IMR-90 (cell line): ENCODE results near the gene TBCK. TPM values are rescaled to one million over a fixed set of nuclear protein-coding genes. Genes with fewer than 3 reads are reported as not detected.

Experiments
- ATAC-seq: fragments of 200-7000 bp; cut with Tn5 transposase; 2 replicates; pipeline ENCODE4 v1.9.1; 2020; ENCODE audit warnings: low read depth, mild to moderate bottlenecking, moderate library complexity
- BruUV-seq: library from RNA; stranded (reverse); fragments of 400-500 nt; replicated peaks from 2 replicates; lab custom pipeline; 2021; lab: Mats Ljungman, UMichigan
- CTCF ChIA-PET: fragments of 300-600 bp; formaldehyde crosslinking; extraction: SDS; loops from one replicate; lab custom pipeline; 2021; ENCODE audit warnings: antibody characterized with exemption; lab: Yijun Ruan, JAX
- POLR2A ChIA-PET: fragments of 300-600 bp; sonication (Branson Sonifier 250); formaldehyde crosslinking; loops from one replicate; lab custom pipeline; 2022; ENCODE audit warnings: antibody characterized with exemption; ENCODE audit not compliant: unreplicated experiment; lab: Charles Lee
- DNase-seq: peaks from one replicate; pipeline ENCODE4 v3.0.0; 2013
- H2AFZ ChIP-seq: replicated peaks from 2 replicates; pipeline ENCODE3; 2013; ENCODE audit warnings: low read length, mild to moderate bottlenecking; ENCODE audit not compliant: poor library complexity
- H2AK5ac ChIP-seq: 2 replicates; pipeline ENCODE4 v1.6.1; 2013; ENCODE audit warnings: low read depth, low read length, inconsistent platforms
- H2AK9ac ChIP-seq: replicated peaks from 2 replicates; pipeline ENCODE3; 2013; ENCODE audit warnings: mild to moderate bottlenecking, low read depth, low read length, moderate library complexity; ENCODE audit not compliant: poor library complexity
- H2BK120ac ChIP-seq: 2 replicates; pipeline ENCODE4 v1.6.1; 2013; ENCODE audit warnings: low read depth, low read length, inconsistent platforms
- H2BK15ac ChIP-seq: 3 replicates; pipeline ENCODE4 v1.6.1; 2013; ENCODE audit warnings: low read depth, low read length, inconsistent platforms
- H2BK20ac ChIP-seq: 2 replicates; pipeline ENCODE4 v1.6.1; 2013; ENCODE audit warnings: low read depth, mild to moderate bottlenecking, inconsistent platforms, low read length, moderate library complexity
- H2BK5ac ChIP-seq: 2 replicates; pipeline ENCODE4 v1.6.1; 2013; ENCODE audit warnings: mild to moderate bottlenecking, low read depth, low read length, inconsistent platforms; ENCODE audit not compliant: poor library complexity, severe bottlenecking
- H3K14ac ChIP-seq: replicated peaks from 2 replicates; pipeline ENCODE4 v1.6.1; 2013; ENCODE audit warnings: low read depth, low read length, inconsistent platforms
- H3K18ac ChIP-seq: 2 replicates; pipeline ENCODE4 v1.6.1; 2013; ENCODE audit warnings: low read depth, low read length, control low read depth
- H3K23ac ChIP-seq: 2 replicates; pipeline ENCODE4 v1.6.1; 2013; ENCODE audit warnings: low read depth, low read length, inconsistent platforms
- H3K27ac ChIP-seq: 2 replicates; pipeline ENCODE4 v1.5.1; 2013; ENCODE audit warnings: mild to moderate bottlenecking, control low read depth, low read length; ENCODE audit not compliant: insufficient read depth
- H3K27me3 ChIP-seq: 2 replicates; pipeline ENCODE4 v1.6.1; 2013; ENCODE audit warnings: low read length; ENCODE audit not compliant: control insufficient read depth, insufficient read depth
- H3K36me3 ChIP-seq: 2 replicates; pipeline ENCODE4 v1.6.1; 2013; ENCODE audit warnings: low read length, mixed read lengths; ENCODE audit not compliant: control insufficient read depth, insufficient read depth
- H3K4ac ChIP-seq: 2 replicates; pipeline ENCODE4 v1.6.1; 2013; ENCODE audit warnings: low read depth, low read length, inconsistent platforms
- H3K4me1 ChIP-seq: 2 replicates; pipeline ENCODE4 v1.6.1; 2013; ENCODE audit warnings: low read length, mixed read lengths; ENCODE audit not compliant: control insufficient read depth, insufficient read depth
- H3K4me2 ChIP-seq: 2 replicates; pipeline ENCODE4 v1.6.1; 2013; ENCODE audit warnings: low read depth, mild to moderate bottlenecking, control low read depth, low read length, moderate library complexity
- H3K4me3 ChIP-seq: 2 replicates; pipeline ENCODE4 v1.5.1; 2013; ENCODE audit warnings: low read depth, mild to moderate bottlenecking, control low read depth, low read length, moderate library complexity; ENCODE audit not compliant: insufficient read depth
- H3K56ac ChIP-seq: 2 replicates; pipeline ENCODE4 v1.6.1; 2013; ENCODE audit warnings: low read length, inconsistent platforms; ENCODE audit not compliant: insufficient read depth; ENCODE audit errors: extremely low read depth
- H3K79me1 ChIP-seq, 2 experiments: 2 replicates each; pipeline ENCODE4 v1.6.1; 2013; ENCODE audit warnings: low read length in 2 of 2, inconsistent platforms in 1 of 2, low read depth in 1 of 2
- H3K9ac ChIP-seq: 2 replicates; pipeline ENCODE4 v1.6.1; 2013; ENCODE audit warnings: low read depth, low read length, control low read depth
- H3K9me1 ChIP-seq: 2 replicates; pipeline ENCODE4 v1.6.1; 2013; ENCODE audit warnings: low read length, inconsistent platforms; ENCODE audit not compliant: insufficient read depth
- H3K9me3 ChIP-seq: 2 replicates; pipeline ENCODE4 v1.6.1; 2013; ENCODE audit warnings: low read length; ENCODE audit not compliant: control insufficient read depth, insufficient read depth
- H4K20me1 ChIP-seq: 2 replicates; pipeline ENCODE4 v1.6.1; 2013; ENCODE audit warnings: low read length, inconsistent platforms; ENCODE audit not compliant: insufficient read depth
- H4K5ac ChIP-seq: 2 replicates; pipeline ENCODE4 v1.6.1; 2013; ENCODE audit warnings: mild to moderate bottlenecking, low read depth, low read length, control low read depth
- H4K8ac ChIP-seq, 2 experiments: 2 replicates each; pipeline ENCODE4 v1.6.1; 2013; ENCODE audit warnings: low read depth in 2 of 2, low read length in 2 of 2, control low read depth in 1 of 2, inconsistent platforms in 1 of 2
- H4K91ac ChIP-seq: 2 replicates; pipeline ENCODE4 v1.6.1; 2013; ENCODE audit warnings: low read depth, low read length, inconsistent platforms; ENCODE audit not compliant: insufficient read depth
- CTCF ChIP-seq: conservative IDR thresholded peaks from 2 replicates; pipeline ENCODE4 v1.5.1; 2012; ENCODE audit warnings: mild to moderate bottlenecking, low read depth, low read length, improper control_type of control experiment
- WGBS, 2 experiments: methylation state at CpG; one replicate each; pipeline versions ENCODE4 v1.1.5 to v1.1.7; 2013; ENCODE audit warnings: missing lambda C conversion rate in 2 of 2; ENCODE audit not compliant: insufficient read length in 1 of 2; ENCODE audit errors: extremely low coverage in 2 of 2; 5-methylcytosine and 5-hydroxymethylcytosine counted together
- dilution Hi-C: fragments of 300-500 bp; cut with HindIII; formaldehyde crosslinking; loops from one replicate; pipeline ENCODE4 v1.14.3; 2018; ENCODE audit warnings: low sequenced_read_pairs; ENCODE audit not compliant: unreplicated experiment
- in situ Hi-C: fragments of 300-500 bp; cut with MboI; formaldehyde crosslinking; loops from 3 replicates; pipeline ENCODE4 v1.14.3; 2019; ENCODE audit warnings: low sequenced_read_pairs, inconsistent platforms, mixed read lengths
- intact Hi-C: fragments of 100-400 bp; cut with micrococcal nuclease; formaldehyde crosslinking; loops from 2 replicates; pipeline ENCODE4 v1.10.0; 2022
- polyA plus RNA-seq, 3 experiments: library from polyadenylated mRNA; depleted of rRNA; stranded (reverse); fragments of >200 nt; gene quantifications; 2 replicates each; pipeline ENCODE4 v1.2.3, GENCODE V29; 2012; ENCODE audit warnings: low replicate concordance in 1 of 3
- total RNA-seq: library from RNA; depleted of rRNA; stranded (reverse); fragments of >200 nt; gene quantifications from 2 replicates; pipeline ENCODE4 v1.2.3, GENCODE V29; 2012

TBCK gene
- total and polyA plus RNA-seq, 2 of the 4 experiments (the other 2 are of a cell fraction) = 10.7 to 29.9 TPM

GRCh38 chr4:106109929-106110328, 206.1 kb downstream of the TBCK start:
- Histone ChIP-seq H4K8ac (no peak overlapping the region), H3K56ac (no peak overlapping the region), H3K4me1 (no peaks in the 10 kb centered on the region), H3K4me3 (no peak overlapping the region), H3K18ac (no peak overlapping the region), H3K4ac (no peak overlapping the region), H3K4me2 (no peak overlapping the region), H4K91ac (no peak overlapping the region), H3K14ac (no peak overlapping the region), H3K9ac (no peak overlapping the region), H2AFZ (no peak overlapping the region), H3K36me3 (0 out of 2 replicates have a peak, but pooled peaks cover 4% of the 10 kb centered on the region), H3K9me3 (peaks cover 12% of the 10 kb centered on the region), H2BK120ac (no peak overlapping the region), H3K23ac (no peak overlapping the region), H2BK20ac (no peak overlapping the region), H4K5ac (no peak overlapping the region), H2BK5ac (no peak overlapping the region), H3K9me1 (no peaks in the 10 kb centered on the region), H2BK15ac (no peak overlapping the region), H3K27me3 (no peaks in the 10 kb centered on the region), H3K27ac (no peak overlapping the region), H3K79me1 (no peaks in the 10 kb centered on the region), H2AK9ac (no peak overlapping the region), H2AK5ac (no peak overlapping the region), H4K20me1 (no peaks in the 10 kb centered on the region)
- no peak for TF ChIP-seq CTCF
- BruUV-seq = no TSS peak
- ChIA-PET POLR2A (no interaction called here), CTCF (no interaction called here)
- ATAC-seq (no peak), DNase-seq (no peak)
- in situ Hi-C loops (no loop called here), dilution Hi-C loops (no loop called here), intact Hi-C loops (no loop called here)
- WGBS, 2 experiments = 100% methylated on average over 1 of the region's 6 CpGs; no CpG with 5 or more reads in 1 of the 2 experiments
